OCI-LY7 (cell line): ENCODE data around the gene SESN2. TPM values are rescaled to one million over a fixed set of nuclear protein-coding genes. Genes with fewer than 3 reads are reported as not detected.

Experiments
- BruUV-seq: library from RNA; stranded (reverse); fragments of 400-500 nt; replicated peaks from 2 replicates; lab custom pipeline; 2021; lab: Mats Ljungman, UMichigan
- CTCF ChIA-PET: fragments of 300-600 bp; sonication (Branson Sonifier 250); formaldehyde crosslinking; loops from one replicate; lab custom pipeline; 2022; ENCODE audit warnings: antibody characterized with exemption; ENCODE audit not compliant: unreplicated experiment; lab: Charles Lee
- POLR2A ChIA-PET: fragments of 300-600 bp; sonication (Branson Sonifier 250); formaldehyde crosslinking; loops from one replicate; lab custom pipeline; 2022; ENCODE audit warnings: antibody characterized with exemption; lab: Charles Lee
- DNase-seq: peaks from one replicate; pipeline ENCODE4 v3.0.0-alpha.2; 2015; ENCODE audit warnings: low spot score
- H2AFZ ChIP-seq: fragments of 200-600 bp; sonication (generic), shearing (Covaris generic); 2 replicates; pipeline ENCODE4 v1.6.1; 2014; ENCODE audit warnings: mild to moderate bottlenecking, antibody characterized with exemption, low read length, moderate library complexity
- H3K27ac ChIP-seq: fragments of 200-600 bp; sonication (generic); 2 replicates; pipeline ENCODE4 v1.5.1; 2014; ENCODE audit warnings: mixed run types, low read depth, mild to moderate bottlenecking, moderate library complexity, low read length, inconsistent platforms; ENCODE audit not compliant: poor library complexity, severe bottlenecking
- H3K36me3 ChIP-seq: fragments of 200-600 bp; sonication (generic); 2 replicates; pipeline ENCODE4 v1.6.1; 2014; ENCODE audit warnings: mild to moderate bottlenecking, antibody characterized with exemption, low read length, moderate library complexity, mixed read lengths; ENCODE audit not compliant: insufficient read depth
- H3K4me1 ChIP-seq: fragments of 200-600 bp; sonication (generic); 2 replicates; pipeline ENCODE4 v1.5.1; 2014; ENCODE audit warnings: mild to moderate bottlenecking, low read length; ENCODE audit not compliant: insufficient read depth, poor library complexity, severe bottlenecking
- H3K4me2 ChIP-seq: fragments of 200-600 bp; sonication (generic); 2 replicates; pipeline ENCODE4 v1.6.1; 2014; ENCODE audit warnings: mild to moderate bottlenecking, low read length
- H3K4me3 ChIP-seq: fragments of 200-600 bp; sonication (generic); 2 replicates; pipeline ENCODE4 v1.5.1; 2014; ENCODE audit warnings: mild to moderate bottlenecking, low read depth, low read length; ENCODE audit not compliant: poor library complexity, severe bottlenecking
- H3K79me2 ChIP-seq: fragments of 200-600 bp; sonication (generic); 2 replicates; pipeline ENCODE4 v1.6.1; 2016; ENCODE audit warnings: low read depth, mild to moderate bottlenecking, low read length, moderate library complexity, mixed read lengths; ENCODE audit not compliant: insufficient read depth
- H3K9me2 ChIP-seq: fragments of 200-600 bp; sonication (generic); 2 replicates; pipeline ENCODE4 v1.6.1; 2016; ENCODE audit warnings: mild to moderate bottlenecking, low read length, mixed read lengths; ENCODE audit not compliant: insufficient read depth
- H3K9me3 ChIP-seq: fragments of 200-600 bp; sonication (generic); 2 replicates; pipeline ENCODE4 v1.6.1; 2014; ENCODE audit warnings: mild to moderate bottlenecking, mixed run types, low read length, mixed read lengths
- H4K20me1 ChIP-seq: fragments of 200-600 bp; sonication (generic); 2 replicates; pipeline ENCODE4 v1.6.1; 2014; ENCODE audit warnings: mild to moderate bottlenecking, antibody characterized with exemption, low read length, moderate library complexity, mixed read lengths; ENCODE audit not compliant: insufficient read depth
- CTCF ChIP-seq: fragments of 200-600 bp; sonication (generic); conservative IDR thresholded peaks from 2 replicates; pipeline ENCODE4 v1.5.1; 2014; ENCODE audit warnings: mild to moderate bottlenecking, antibody characterized with exemption, low read length, moderate library complexity, mixed read lengths
- EZH2phosphoT487 ChIP-seq: fragments of 200-600 bp; sonication (generic); IDR thresholded peaks from 2 replicates; pipeline ENCODE4 v1.6.1; 2018; ENCODE audit warnings: low read depth, borderline replicate concordance, mild to moderate bottlenecking, mixed run types, antibody characterized with exemption, low read length, moderate library complexity, mixed read lengths
- intact Hi-C: fragments of 100-400 bp; cut with micrococcal nuclease; formaldehyde crosslinking; loops from one replicate; pipeline ENCODE4 v1.10.0; 2022; ENCODE audit not compliant: unreplicated experiment
- total RNA-seq, 2 experiments: library from RNA; depleted of rRNA in 1 of 2; stranded (reverse); fragments of >200 nt in 1 of 2; shearing (Covaris generic) in 1 of 2; gene quantifications; 2 replicates each; pipeline ENCODE4 v1.2.3, GENCODE V29; 2014 to 2022

The SESN2 gene
- total RNA-seq, 2 experiments from 2014 or later: 22.8 to 41.2 TPM

- no peaks in the 10 kb centered on the region for H3K9me2 ChIP-seq
- no peak overlapping the region for H3K27ac ChIP-seq
- DNase-seq: no peak
- ChIA-PET CTCF (no interaction called here), POLR2A (interaction anchor here (0.7 kb wide), 1 partner anchor 60 kb away, joined by 5 read pairs; no protein-coding TSS in a partner anchor)
- no peak overlapping the region for H3K4me3 ChIP-seq
- no peak overlapping the region for H3K4me2 ChIP-seq
- H3K36me3 ChIP-seq: no peaks in the 10 kb centered on the region
- H3K4me1 ChIP-seq: no peaks in the 10 kb centered on the region
- BruUV-seq: no TSS peak
- intact Hi-C loops: no loop called here
- TF ChIP-seq EZH2phosphoT487: no peak
- TF ChIP-seq CTCF: no peak
- no peaks in the 10 kb centered on the region for H4K20me1 ChIP-seq
- H2AFZ ChIP-seq: no peak overlapping the region
- H3K79me2 ChIP-seq: no peaks in the 10 kb centered on the region
- H3K9me3 ChIP-seq: no peaks in the 10 kb centered on the region
These were observed 32.4 kb downstream of the SESN2 start for GRCh38 chr1:28291711-28292110.

- Histone ChIP-seq H3K4me1 (no peaks in the 10 kb centered on the region), H4K20me1 (no peaks in the 10 kb centered on the region), H2AFZ (no peak overlapping the region), H3K9me2 (no peaks in the 10 kb centered on the region), H3K27ac (no peak overlapping the region), H3K79me2 (no peaks in the 10 kb centered on the region), H3K36me3 (no peaks in the 10 kb centered on the region), H3K4me3 (no peak overlapping the region), H3K9me3 (no peaks in the 10 kb centered on the region), H3K4me2 (no peak overlapping the region)
- intact Hi-C loops: no loop called here
- no TSS peak for BruUV-seq
- ChIA-PET CTCF (no interaction called here), POLR2A (no interaction called here)
- TF ChIP-seq EZH2phosphoT487 (no peak), CTCF (no peak)
- DNase-seq: no peak
These were observed 36.6 kb downstream of the SESN2 start for GRCh38 chr1:28295936-28296335.

GRCh38 chr1:28296401-28297261, 37.3 kb downstream of the SESN2 start:
- intact Hi-C loops: no loop called here
- TF ChIP-seq EZH2phosphoT487: no peak
- TF ChIP-seq CTCF: no peak
- no peak overlapping the region for H3K27ac ChIP-seq
- no peak overlapping the region for H3K4me3 ChIP-seq
- no TSS peak for BruUV-seq
- ChIA-PET CTCF (interaction anchor here (0.6 kb wide), 1 partner anchor 359 kb away, joined by 3 read pairs; no protein-coding TSS in a partner anchor), POLR2A (interaction anchor here (0.6 kb wide), 1 partner anchor 20 kb away, joined by 5 read pairs; no protein-coding TSS in a partner anchor)
- H2AFZ ChIP-seq: no peak overlapping the region
- no peaks in the 10 kb centered on the region for H3K79me2 ChIP-seq
- H3K4me2 ChIP-seq: no peak overlapping the region
- DNase-seq: no peak
- no peaks in the 10 kb centered on the region for H3K9me2 ChIP-seq
- H3K9me3 ChIP-seq: no peaks in the 10 kb centered on the region
- no peaks in the 10 kb centered on the region for H3K4me1 ChIP-seq
- no peaks in the 10 kb centered on the region for H4K20me1 ChIP-seq
- H3K36me3 ChIP-seq: no peaks in the 10 kb centered on the region
